ENCODE results near the gene VIPR1.

VIPR1 gene

DNA sequence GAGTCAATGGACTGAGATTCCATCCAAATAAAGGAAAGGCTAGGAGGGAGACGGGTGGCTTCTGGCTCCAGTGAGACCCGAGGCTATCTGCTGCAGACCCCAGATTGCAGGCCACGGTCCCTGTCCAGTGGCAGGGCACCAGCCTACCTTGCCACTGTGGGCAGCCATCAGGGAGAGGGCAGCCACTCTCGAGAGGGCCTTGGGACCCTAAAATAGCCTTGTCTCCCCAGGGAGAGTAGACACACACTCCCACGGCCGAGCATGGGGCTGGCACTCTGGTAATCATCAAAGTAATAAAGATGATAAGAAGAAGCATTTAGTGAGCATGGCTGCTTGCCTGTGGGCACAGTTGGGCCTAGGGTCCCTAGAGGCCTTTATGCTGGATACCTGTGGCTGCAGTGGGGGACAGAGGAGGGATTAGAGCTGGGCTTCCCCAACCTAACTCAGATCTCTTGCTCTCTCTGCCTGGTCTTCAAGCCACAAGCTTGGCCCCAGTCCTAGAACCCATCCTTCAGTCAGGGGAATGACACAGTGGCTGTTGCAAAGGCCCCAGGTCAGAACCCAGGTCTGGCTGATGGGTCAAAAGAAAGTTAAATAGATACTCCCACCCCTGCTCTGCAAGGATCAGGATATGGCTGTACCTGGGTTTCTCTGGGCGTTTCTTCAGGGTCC is 9.2 kb upstream of the VIPR1 start:
- DNase-seq (ENCODE audit: low read depth in 2 of 2), result no peak

DNA sequence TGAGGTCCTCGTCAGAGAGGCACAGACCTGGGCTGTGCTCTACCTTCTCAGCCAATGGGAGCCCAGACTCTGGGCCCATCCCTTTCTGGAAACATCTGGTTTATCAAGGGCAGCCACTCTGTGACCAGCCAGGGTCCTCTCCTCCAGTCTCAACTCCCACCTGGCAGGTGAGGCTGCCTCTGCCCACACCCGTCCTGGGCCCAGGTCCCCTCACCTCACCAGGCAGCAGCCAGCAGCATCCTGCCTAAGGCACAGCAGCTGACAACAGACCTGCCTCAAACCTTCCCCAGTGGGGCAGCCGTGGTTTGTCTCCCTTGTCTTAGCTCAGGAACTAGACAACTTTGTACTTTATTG is 8.7 kb upstream of the VIPR1 start:
- DNase-seq (ENCODE audit: low read depth in 2 of 2), result no peak

- no peak for DNase-seq (ENCODE audit: low read depth in 2 of 2)
These were observed 7.0 kb upstream of the VIPR1 start for GRCh38 chr3:42495393-42495792.

- peak in 1 of 2 experiments; percentile 9 for DNase-seq (ENCODE audit: low read depth in 2 of 2)
These were observed 5.3 kb upstream of the VIPR1 start for GRCh38 chr3:42497009-42497731.

DNA sequence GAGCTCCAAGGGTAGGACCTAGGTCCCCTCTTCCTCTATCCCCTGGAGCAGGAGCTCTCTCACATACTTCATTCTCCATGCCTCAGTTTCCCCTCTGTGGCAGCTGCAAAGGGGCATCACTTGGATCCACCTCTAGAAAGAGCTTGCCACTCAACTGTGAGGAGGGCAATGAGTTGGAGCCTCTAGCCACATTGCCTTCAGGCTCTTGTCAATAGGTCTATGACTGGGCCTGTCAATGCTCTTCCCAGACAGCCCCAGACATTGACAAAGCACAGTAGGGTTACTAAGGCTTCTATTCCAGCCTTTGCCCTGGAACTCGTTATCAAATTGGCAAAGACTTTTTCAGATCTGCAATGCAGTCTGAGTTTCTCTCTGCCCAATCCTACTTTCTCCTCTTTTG is 4.4 kb upstream of the VIPR1 start:
- DNase-seq (ENCODE audit: low read depth in 2 of 2), result no peak

GRCh38 chr3:42498791-42499477 is 3.5 kb upstream of the VIPR1 start:
- no peak for DNase-seq (ENCODE audit: low read depth in 2 of 2)

GRCh38 chr3:42499478-42499871 is 3.0 kb upstream of the VIPR1 start:
- DNase-seq (ENCODE audit: low read depth in 2 of 2), result no peak

DNA sequence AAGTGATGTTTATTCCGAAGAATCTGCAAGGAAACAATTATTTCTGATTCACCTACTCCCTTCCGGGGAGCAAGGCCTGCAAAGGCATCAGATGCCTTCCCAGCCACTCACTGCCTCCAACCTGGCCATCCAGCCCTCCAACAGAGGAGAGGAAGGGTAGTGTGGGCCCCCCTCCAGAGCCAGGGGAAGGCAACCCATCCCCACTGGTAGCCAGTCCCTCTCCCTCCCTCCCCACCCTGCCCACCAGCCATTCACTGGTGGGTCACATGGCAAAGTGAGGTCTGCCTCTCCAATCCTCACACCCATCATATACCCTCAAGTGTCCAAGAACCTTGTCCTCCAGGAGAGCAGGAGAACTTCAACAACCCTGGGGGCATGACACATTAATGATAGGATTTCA is 2.4 kb upstream of the VIPR1 start:
- DNase-seq (ENCODE audit: low read depth in 2 of 2), result no peak

- no peak for DNase-seq (ENCODE audit: low read depth in 2 of 2)
These were observed 1.5 kb upstream of the VIPR1 start for GRCh38 chr3:42500909-42501308.

DNA sequence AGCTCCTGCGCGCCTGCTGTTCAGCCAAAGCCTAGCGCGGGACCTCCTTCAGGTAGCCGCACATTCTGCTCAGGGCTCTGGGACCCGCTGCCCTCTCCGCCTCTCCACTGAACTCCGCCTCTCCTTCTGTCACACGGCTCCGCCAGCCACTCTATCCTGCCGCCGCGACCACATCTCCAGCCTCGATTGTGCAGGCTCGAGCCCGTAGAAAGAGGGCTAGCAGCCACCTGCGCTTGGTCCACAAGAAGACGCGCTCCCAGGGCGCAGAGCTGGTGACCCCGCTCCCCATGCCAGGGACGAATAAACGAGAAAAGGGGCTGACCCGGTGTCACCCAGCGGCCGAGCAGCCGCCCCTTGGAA is 1.1 kb upstream of the VIPR1 start:
- no peak for DNase-seq (ENCODE audit: low read depth in 2 of 2)

DNA sequence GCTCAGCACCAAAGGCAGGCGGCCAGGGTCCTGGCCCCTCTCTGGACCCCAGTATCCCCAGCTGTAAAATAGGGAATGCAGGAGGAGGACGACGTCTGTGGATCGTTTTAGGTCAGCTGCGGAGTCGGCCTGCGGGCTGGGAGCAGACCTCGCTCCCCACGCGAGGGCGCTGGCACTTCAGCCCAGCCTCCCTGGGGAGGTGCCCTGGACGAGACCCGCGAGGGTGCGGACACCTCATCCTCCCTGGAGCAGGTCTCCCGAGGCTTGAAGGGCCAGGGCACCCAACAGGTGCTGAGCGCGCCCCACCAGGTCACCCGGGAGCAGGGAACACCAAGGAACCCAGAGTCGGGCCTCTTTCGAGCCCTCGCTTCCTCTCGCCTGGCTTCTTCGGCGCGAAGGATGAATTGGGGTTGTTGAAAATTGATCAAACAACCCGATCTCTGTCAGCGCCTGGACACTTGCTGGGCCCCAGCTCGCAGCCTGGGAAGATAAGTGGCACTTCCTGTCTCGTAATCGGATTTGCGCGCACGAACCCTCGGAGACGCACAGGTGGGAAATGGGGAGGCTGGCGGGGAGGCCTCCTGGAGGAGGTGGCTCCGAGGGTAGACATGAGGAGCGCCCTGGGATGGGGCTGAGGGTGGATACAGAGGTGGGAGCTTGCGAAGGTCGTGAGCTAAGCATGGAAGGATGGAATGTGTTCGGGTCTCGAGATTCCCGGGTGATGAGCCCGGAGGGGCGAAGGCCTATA is 588 bp upstream of the VIPR1 start:
- no peak for DNase-seq (ENCODE audit: low read depth in 2 of 2)

- DNase-seq (ENCODE audit: low read depth in 2 of 2), result no peak
These were observed 945 bp downstream of the VIPR1 start for GRCh38 chr3:42503251-42503924.

- no peak for DNase-seq (ENCODE audit: low read depth in 2 of 2)
These were observed 1.5 kb downstream of the VIPR1 start for GRCh38 chr3:42503957-42504333.

DNA sequence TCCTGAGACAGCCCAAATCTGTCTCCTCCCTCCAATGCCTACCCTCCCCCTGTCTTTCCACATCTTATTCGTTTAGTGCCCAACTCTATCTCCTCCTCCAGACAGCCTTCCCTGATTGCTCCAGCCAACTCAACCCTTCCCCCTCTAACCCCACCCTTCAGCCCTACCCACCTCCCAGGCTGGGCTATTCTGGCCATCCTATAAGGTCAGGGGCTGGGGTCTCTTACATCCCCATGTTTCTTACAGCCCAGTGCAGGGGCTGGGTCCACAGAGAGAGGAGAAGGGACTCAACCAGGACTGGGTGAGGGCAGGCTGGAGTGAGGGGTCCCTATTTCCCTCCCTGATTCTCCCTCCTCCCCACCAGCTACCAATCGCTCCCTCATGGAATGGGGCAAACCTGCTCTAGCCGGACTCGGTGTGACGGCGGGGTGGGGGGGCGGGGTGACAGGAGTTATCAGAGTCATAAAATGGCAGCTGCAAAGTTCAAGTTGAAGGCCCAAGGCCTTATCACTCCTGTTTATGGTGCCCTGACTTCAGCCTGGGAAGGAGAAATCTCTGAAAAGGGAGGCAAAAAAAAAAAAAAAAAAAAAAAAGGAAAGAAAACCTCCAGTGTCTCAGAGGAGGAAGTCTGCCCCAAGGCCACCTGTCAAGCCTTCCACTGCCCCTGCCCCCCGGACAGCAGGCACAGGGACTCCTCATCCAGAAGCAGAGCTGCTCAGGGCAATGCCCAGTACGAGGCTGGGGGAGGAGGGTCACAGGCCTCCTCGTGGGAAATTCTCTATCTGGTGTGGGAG is 2.1 kb downstream of the VIPR1 start:
- no peak for DNase-seq (ENCODE audit: low read depth in 2 of 2)

DNA sequence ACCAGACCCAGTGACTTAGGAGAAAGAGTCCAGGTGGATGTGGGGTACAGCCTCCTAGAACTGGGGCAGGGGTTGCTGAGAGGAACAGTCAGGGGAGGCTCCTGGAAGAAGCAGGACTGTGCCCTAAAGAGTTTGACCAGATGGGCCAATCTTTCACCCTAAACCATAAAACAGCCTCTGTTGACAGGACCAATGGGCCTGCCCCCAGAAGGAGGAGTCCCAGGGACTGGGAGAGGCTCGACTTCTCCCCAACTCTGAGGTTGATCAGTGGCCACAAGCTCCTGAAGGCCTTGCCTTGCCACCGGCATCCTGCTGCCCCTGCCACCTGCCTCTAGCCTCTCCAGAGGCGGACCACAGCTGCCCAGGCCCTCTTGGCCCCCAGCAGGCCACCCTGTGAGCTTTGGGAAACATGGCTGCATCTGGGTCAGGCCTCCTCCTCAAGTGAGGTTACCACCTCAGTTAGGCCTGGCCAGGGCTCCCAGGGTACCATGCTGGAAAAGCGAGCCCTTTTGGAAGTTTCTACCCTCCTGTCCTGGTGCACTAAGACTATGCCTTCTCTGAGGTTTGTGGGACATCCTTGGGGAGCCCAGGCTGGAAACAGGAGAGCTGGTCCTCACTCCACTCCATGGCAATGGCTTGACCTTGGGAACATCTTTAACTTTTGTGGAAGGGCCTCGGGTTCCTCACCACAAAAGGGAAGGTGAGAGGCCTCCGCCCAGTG is 2.8 kb downstream of the VIPR1 start:
- DNase-seq (ENCODE audit: low read depth in 2 of 2), result no peak

- no peak for DNase-seq (ENCODE audit: low read depth in 2 of 2)
These were observed 3.5 kb downstream of the VIPR1 start for GRCh38 chr3:42505849-42506410.

- no peak for DNase-seq (ENCODE audit: low read depth in 2 of 2)
These were observed 4.8 kb downstream of the VIPR1 start for GRCh38 chr3:42507252-42507651.

GRCh38 chr3:42507761-42508335 is 5.4 kb downstream of the VIPR1 start:
- no peak for DNase-seq (ENCODE audit: low read depth in 2 of 2)

GRCh38 chr3:42508562-42508961 is 6.1 kb downstream of the VIPR1 start:
- no peak for DNase-seq (ENCODE audit: low read depth in 2 of 2)

GRCh38 chr3:42509111-42509510 is 6.7 kb downstream of the VIPR1 start:
- DNase-seq (ENCODE audit: low read depth in 2 of 2), result no peak
